Measurements from ENCODE around the gene POU2AF1. TPM values are rescaled to one million over a fixed set of nuclear protein-coding genes. Genes with fewer than 3 reads are reported as not detected.

POU2AF1 gene
- total RNA-seq, 1 donor from 2014 or later: not detected

- no peak for DNase-seq
- Mint-ChIP-seq H3K27ac (ENCODE audit: unreplicated experiment) (no peak overlapping the region), H3K4me3 (ENCODE audit: unreplicated experiment) (no peak overlapping the region), H3K4me1 (ENCODE audit: low read depth, unreplicated experiment) (no peaks in the 10 kb centered on the region), H3K27me3 (ENCODE audit: unreplicated experiment) (no peaks in the 10 kb centered on the region), H3K36me3 (ENCODE audit: unreplicated experiment) (no peaks in the 10 kb centered on the region), H3K9me3 (ENCODE audit: unreplicated experiment) (peaks cover 4% of the 10 kb centered on the region)
- TF ChIP-seq CTCF (IDR thresholded peaks at IDR 0.05; ENCODE audit: partially characterized antibody, unreplicated experiment): no peak
These were observed 19.6 kb downstream of the POU2AF1 start for GRCh38 chr11:111359223-111360149.

GRCh38 chr11:111358038-111359001 lies 20.8 kb downstream of the POU2AF1 start:
- peaks cover 4% of the 10 kb centered on the region for H3K9me3 Mint-ChIP-seq (ENCODE audit: unreplicated experiment)
- no peak for DNase-seq
- H3K27ac Mint-ChIP-seq (ENCODE audit: unreplicated experiment): no peak overlapping the region
- no peaks in the 10 kb centered on the region for H3K36me3 Mint-ChIP-seq (ENCODE audit: unreplicated experiment)
- no peaks in the 10 kb centered on the region for H3K27me3 Mint-ChIP-seq (ENCODE audit: unreplicated experiment)
- no peak overlapping the region for H3K4me3 Mint-ChIP-seq (ENCODE audit: unreplicated experiment)
- no peak for TF ChIP-seq CTCF (IDR thresholded peaks at IDR 0.05; ENCODE audit: partially characterized antibody, unreplicated experiment)
- no peaks in the 10 kb centered on the region for H3K4me1 Mint-ChIP-seq (ENCODE audit: low read depth, unreplicated experiment)

- Mint-ChIP-seq H3K27me3 (ENCODE audit: unreplicated experiment) (no peaks in the 10 kb centered on the region), H3K27ac (ENCODE audit: unreplicated experiment) (no peak overlapping the region), H3K4me1 (ENCODE audit: low read depth, unreplicated experiment) (no peaks in the 10 kb centered on the region), H3K9me3 (ENCODE audit: unreplicated experiment) (peaks cover 4% of the 10 kb centered on the region), H3K36me3 (ENCODE audit: unreplicated experiment) (no peaks in the 10 kb centered on the region), H3K4me3 (ENCODE audit: unreplicated experiment) (no peak overlapping the region)
- TF ChIP-seq CTCF (IDR thresholded peaks at IDR 0.05; ENCODE audit: partially characterized antibody, unreplicated experiment): no peak
- no peak for DNase-seq
These were observed 21.7 kb downstream of the POU2AF1 start for GRCh38 chr11:111357150-111358037.

- DNase-seq: no peak
- no peaks in the 10 kb centered on the region for H3K36me3 Mint-ChIP-seq (ENCODE audit: unreplicated experiment)
- peaks cover 4% of the 10 kb centered on the region for H3K9me3 Mint-ChIP-seq (ENCODE audit: unreplicated experiment)
- TF ChIP-seq CTCF (IDR thresholded peaks at IDR 0.05; ENCODE audit: partially characterized antibody, unreplicated experiment): no peak
- H3K4me3 Mint-ChIP-seq (ENCODE audit: unreplicated experiment): no peak overlapping the region
- H3K27me3 Mint-ChIP-seq (ENCODE audit: unreplicated experiment): no peaks in the 10 kb centered on the region
- no peak overlapping the region for H3K27ac Mint-ChIP-seq (ENCODE audit: unreplicated experiment)
- no peaks in the 10 kb centered on the region for H3K4me1 Mint-ChIP-seq (ENCODE audit: low read depth, unreplicated experiment)
These were observed 22.4 kb downstream of the POU2AF1 start for GRCh38 chr11:111356660-111357048.
